Stimulated activated CD4-positive, alpha-beta T cell treated with anti-CD3 and anti-CD28 coated beads, Interleukin-1b, Interleukin-23, amount 100 ng/mL, for 48 hours (primary cell): ENCODE results near the gene CAMK2G.
A peak's percentile ranks its signal among the peaks of the same experiment; 100 is the strongest.
"Not testable (repeated sequence)": the region's sequence is repeated elsewhere in the genome, so short reads cannot be mapped to it uniquely, and the experiment has no call there.

Experiments
- DNase-seq: peaks from one replicate; pipeline ENCODE4 v3.0.0-alpha.2; 2020

The CAMK2G gene

GRCh38 chr10:73874267-73875138, at the start of gene CAMK2G:
Gene CAMK2G (minus strand): TSS chr10:73874555. CDS start chr10:73874461, 94 bp downstream.
- DNase-seq, result peak; percentile 84

- no peak for DNase-seq
Observed at GRCh38 chr10:73922864-73923133, 48.4 kb upstream of the CAMK2G start.

DNA sequence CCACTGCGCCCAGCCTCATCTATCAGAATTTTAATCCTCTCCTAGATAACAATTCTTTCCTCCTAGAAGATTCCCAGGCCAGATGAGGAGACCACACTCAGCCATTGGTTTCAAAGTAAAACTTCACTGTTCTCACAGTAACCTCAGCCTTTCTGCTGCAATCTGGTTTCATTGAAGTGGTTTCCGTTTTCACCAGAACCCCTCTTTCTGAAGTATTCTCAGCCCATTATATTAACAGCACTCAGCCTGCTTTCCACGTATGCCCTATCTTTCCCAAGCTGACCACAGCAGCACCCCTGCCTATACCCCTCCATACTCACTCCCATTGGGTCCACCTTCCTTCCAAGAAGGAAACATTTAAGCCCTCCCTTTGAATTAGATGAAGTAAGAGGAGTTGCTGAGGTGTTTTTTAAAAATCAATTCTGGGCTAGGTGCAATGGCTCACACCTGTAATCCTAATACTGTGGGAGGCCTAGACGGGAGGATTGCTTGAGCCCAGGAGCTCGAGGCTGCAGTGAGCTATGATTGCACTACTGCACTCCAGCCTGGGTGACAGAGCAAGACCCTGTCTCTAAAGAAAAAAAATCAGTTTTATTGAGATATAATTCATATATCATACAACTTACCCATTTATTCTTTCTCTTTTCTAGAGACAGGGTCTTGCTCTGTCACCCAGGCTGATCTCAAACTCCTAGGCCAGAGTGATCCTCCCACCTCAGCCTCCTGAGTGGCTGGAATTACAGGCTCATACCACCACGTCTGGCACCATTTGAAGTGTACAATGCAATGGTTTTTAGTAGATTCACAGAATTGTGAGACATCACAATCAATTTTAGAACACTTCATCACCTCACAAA, 47.9 kb upstream of the CAMK2G start:
- no peak for DNase-seq

DNA sequence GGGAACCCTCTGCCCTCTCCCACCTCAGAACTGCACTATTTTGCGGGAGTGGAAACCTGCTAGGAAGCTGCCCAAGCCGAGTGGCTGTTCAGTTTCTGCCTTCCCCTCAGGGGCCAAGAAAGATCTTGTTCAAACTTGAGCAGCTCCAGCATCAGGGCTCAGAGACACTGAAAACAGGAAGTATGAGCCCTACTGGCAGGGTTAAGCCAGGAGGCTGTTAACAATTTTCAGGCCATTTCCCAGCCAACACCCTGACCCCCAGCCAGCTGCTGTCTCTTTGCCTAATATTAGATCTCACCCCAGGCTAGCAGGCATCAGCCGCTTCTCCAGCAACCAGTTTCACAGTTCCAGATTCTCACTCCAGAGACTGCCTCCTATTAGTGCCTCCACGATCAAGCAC, 45.7 kb upstream of the CAMK2G start:
- DNase-seq, result no peak

- not testable (repeated sequence) for DNase-seq
Observed at GRCh38 chr10:73919481-73919880, 45.1 kb upstream of the CAMK2G start.

GRCh38 chr10:73917566-73918305, 43.4 kb upstream of the CAMK2G start:
- no peak for DNase-seq

DNA sequence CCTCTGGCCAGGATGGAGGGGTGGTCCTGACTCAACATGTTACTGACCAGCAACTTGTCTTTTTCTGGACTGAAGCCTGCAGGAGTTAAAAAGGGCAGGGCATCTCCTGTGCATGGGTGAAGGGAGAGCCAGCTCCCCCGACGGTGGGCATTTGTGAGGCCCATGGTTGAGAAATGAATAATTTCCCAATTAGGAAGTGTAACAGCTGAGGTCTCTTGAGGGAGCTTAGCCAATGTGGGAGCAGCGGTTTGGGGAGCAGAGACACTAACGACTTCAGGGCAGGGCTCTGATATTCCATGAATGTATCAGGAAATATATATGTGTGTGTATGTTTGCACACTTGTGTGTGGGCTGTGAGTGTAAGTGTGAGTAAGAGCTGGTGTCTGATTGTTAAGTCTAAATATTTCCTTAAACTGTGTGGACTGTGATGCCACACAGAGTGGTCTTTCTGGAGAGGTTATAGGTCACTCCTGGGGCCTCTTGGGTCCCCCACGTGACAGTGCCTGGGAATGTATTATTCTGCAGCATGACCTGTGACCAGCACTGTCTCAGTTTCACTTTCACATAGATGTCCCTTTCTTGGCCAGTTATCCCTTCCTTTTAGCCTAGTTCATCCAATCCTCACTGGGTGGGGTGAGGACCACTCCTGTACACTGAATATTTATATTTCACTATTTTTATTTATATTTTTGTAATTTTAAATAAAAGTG, 42.6 kb upstream of the CAMK2G start:
- no peak for DNase-seq

DNA sequence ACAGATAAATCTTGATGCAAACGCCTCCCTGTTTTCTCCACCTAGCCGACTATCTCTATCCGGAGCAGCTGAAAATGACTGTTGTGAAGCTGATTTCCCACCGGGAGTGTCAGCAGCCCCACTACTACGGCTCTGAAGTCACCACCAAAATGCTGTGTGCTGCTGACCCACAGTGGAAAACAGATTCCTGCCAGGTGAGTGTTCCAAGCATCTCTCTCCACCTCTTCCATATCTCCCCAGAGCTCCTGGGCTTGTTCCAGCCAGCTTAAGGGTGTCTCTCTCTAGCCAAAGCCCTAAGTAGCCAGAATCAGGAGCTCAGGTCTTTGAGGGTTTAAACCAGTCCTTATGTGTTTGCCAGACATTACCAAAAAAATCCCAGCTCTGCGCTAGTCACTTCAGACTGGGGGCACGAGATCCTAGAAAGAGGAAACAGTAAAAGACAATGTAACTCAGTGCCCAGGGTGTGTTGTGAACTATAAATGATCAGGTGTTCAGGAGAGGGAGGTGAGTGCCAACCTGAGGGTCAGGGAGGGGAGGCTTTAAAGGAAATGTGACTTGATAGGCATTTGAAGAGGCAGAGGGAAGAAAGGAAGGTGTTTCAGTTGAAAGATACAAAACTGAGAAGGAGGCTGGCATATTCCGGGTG, 41.0 kb upstream of the CAMK2G start:
- DNase-seq, result no peak

- DNase-seq, result no peak
Observed at GRCh38 chr10:73914036-73914435, 39.7 kb upstream of the CAMK2G start.

DNA sequence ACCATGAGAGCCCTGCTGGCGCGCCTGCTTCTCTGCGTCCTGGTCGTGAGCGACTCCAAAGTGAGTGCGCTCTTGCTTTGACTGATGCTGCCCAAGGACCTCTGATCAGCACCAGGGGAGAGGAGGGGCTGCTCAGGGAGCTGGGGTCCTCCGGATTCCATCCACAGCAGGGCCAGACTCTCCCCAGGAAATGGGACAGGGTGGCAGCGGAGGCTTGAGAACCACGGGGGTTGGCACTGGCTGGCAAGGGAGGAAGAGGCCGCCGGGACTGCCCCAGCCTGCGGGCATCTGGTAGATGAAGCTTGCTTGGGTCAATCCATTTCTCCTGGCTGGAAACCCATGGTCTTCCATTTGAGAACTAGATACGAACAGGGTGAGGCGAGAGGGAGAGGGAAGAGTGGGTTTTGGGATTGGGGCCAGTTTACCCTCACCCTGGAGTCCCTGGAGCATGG, 37.2 kb upstream of the CAMK2G start:
- DNase-seq, result no peak

GRCh38 chr10:73910764-73911552, 36.6 kb upstream of the CAMK2G start, which contains the start of gene PLAU:
Gene PLAU (plus strand): TSS chr10:73911132. CDS start chr10:73911556, 424 bp downstream.
- DNase-seq, result peak; percentile 29

DNA sequence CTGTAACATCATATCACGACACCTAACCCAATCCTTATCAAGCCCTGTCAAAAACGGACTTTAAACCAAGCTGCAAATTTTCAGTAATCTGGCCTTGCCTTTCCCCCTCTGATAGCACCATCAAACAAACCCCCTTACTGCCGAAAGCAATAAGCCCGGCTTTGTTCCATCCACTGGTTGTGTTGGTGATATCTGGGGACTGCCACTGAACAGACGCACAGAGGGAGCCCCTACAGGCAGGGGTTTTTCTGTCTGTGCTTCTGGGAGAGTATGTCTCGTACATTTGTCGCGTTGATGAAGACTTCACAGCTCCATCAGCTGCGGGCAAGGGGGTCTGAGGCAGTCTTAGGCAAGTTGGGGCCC, 36.0 kb upstream of the CAMK2G start:
- DNase-seq, result no peak

- no peak for DNase-seq
Observed at GRCh38 chr10:73909540-73910115, 35.3 kb upstream of the CAMK2G start.

- DNase-seq, result peak; percentile 55
Observed at GRCh38 chr10:73908853-73909539, 34.6 kb upstream of the CAMK2G start.

DNA sequence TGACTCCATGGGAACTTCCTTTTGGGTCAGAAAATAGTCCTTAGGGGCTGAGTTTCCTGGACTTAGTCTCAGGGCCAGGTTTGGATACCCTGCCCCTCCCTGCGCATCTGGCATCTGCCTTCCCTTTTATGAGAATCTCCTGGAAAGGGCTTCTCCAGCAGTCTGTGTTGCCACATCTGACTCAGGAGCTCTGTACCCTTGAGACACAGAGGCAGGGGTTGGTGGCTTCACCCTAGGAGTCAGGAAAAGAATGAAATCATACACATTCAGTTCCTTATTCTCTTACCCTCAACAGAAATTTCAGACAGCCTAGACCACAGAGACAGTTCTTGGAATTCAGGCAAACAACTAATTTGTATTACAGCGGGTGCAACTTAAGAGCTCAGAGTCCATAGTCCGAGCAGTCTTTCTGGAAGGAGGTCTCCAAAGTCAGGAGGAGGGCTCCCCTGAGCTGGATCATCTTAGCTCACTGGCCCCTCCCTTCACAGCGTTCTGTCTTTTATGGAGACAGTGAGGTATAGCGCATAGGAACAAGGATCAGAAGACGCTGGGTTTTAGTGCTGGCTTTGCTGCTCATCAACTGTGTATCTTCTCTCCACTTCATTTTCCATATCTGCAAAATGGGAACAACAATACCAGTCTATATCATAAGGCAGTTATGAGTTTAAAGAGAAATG, 33.6 kb upstream of the CAMK2G start:
- DNase-seq, result no peak

DNA sequence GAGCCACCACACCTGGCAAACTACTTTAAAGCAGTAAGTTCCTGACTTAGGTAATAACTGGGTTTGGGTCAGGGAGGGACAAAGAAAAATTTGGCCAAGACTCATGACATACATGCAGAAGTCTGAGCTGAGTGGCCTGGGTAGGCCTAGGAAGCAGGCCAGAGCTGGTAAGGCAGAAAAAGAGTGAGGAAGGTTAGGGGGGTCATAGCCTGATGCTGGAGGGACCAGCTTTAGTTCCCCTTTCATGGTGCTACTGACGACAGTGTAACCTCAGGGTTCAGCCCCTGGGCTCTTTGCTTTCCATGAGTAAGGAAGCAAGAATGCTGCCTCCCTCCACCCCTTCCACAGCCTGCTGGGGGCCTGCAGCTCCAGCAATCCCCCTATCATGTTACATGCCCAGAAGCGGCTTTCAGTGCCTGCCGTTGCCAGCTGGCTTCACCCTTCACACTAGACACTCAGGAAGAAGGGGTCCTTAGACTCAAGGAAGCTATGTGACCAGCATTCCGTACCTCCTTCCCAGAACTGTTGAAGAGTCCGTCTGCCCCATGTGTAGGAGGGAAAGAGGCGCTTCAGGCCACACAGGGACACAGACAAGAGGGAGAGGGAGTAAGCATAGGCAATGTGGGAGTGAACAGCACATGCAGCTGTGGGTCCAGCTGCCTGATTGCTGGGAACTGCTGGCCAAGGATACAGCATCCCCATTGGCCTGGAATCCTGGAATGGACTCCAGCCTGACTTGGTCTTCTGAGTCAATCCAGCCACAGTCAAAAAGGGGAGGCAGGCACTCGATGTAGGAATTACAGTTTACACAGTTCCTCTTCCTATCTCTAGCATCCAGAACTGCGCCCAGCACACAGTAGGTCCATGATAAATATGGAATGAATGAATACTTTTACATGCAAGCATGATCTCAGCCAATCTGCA, 32.4 kb upstream of the CAMK2G start:
- DNase-seq, result no peak

- no peak for DNase-seq
Observed at GRCh38 chr10:73905256-73906020, 31.1 kb upstream of the CAMK2G start.

DNA sequence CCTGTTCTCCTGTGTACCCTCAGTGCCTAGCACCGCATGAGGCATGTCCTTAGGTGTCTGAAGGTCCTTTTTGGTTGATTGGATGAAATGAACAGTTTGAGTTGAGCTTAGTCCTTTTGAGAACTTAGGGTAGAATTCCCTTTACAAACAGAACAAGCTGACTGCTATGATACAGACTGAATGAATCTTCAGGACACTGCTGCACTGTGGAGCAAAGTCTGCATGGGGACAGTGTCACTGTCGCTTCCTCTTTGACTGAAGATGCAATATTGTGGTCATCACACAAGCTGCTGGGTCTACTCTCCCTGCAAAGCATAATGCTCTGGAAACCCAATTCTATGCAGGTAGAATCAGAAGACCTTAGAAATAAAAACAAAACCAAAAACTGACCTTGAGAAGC, 28.0 kb upstream of the CAMK2G start:
- DNase-seq, result no peak
